HCT116 (cell line): Measurements from ENCODE around the gene SNX22. TPM values are rescaled to one million over a fixed set of nuclear protein-coding genes. Genes with fewer than 3 reads are reported as not detected.

Experiments
- ATAC-seq: fragments of 200-7000 bp; cut with Tn5 transposase; 2 replicates; pipeline ENCODE4 v1.9.1; 2020; ENCODE audit warnings: mild to moderate bottlenecking, moderate library complexity
- BruUV-seq: library from RNA; stranded (reverse); fragments of 400-500 nt; replicated peaks from 2 replicates; lab custom pipeline; 2021; lab: Mats Ljungman, UMichigan
- CTCF ChIA-PET: fragments of 300-600 bp; sonication (Branson Sonifier 250); formaldehyde crosslinking; loops from one replicate; lab custom pipeline; 2021; ENCODE audit warnings: antibody characterized with exemption; lab: Charles Lee
- POLR2A ChIA-PET: fragments of 300-600, 350-600 bp; sonication (Branson Sonifier 250); formaldehyde crosslinking; loops from one replicate; lab custom pipeline; 2021; ENCODE audit warnings: antibody characterized with exemption; lab: Charles Lee
- RAD21 ChIA-PET, 2 experiments: fragments of 300-600 bp; sonication (Branson Sonifier 250); formaldehyde crosslinking; loops; one replicate each; lab custom pipeline; 2023; ENCODE audit warnings: low total read pairs in 2 of 2; ENCODE audit not compliant: uncharacterized antibody in 2 of 2, unreplicated experiment in 2 of 2, low non-redundant PET in 1 of 2; lab: Charles Lee
- DNase-seq: peaks from one replicate; pipeline ENCODE4 v3.0.0-alpha.2; 2010; ENCODE audit warnings: low read depth, low spot score
- H2AFZ ChIP-seq: fragments of 200-600 bp; shearing (Covaris generic), sonication (generic); 2 replicates; pipeline ENCODE4 v1.6.1; 2017; ENCODE audit warnings: low read depth, mixed run types, mixed read lengths, antibody characterized with exemption, low read length; ENCODE audit not compliant: poor library complexity, severe bottlenecking
- H3K27ac ChIP-seq: 2 replicates; pipeline ENCODE4 v1.5.1; 2012; ENCODE audit warnings: low read depth, low read length
- H3K27me3 ChIP-seq: fragments of 200-600 bp; sonication (generic); 2 replicates; pipeline ENCODE4 v1.6.1; 2016; ENCODE audit warnings: mixed run types, low read length, mixed read lengths; ENCODE audit not compliant: insufficient read depth
- H3K36me3 ChIP-seq, 2 experiments: fragments of 200-500 bp in 1 of 2; fragments of 200-600 bp in 1 of 2; sonication (Bioruptor generic) in 1 of 2; sonication (generic) in 1 of 2; 2 replicates each; pipeline versions ENCODE4 v1.5.1 to v1.6.1; 2014 to 2016; ENCODE audit warnings: low read length in 2 of 2, inconsistent platforms in 1 of 2, mixed read lengths in 1 of 2, mixed run types in 1 of 2; ENCODE audit not compliant: insufficient read depth in 2 of 2, control insufficient read depth in 1 of 2
- H3K4me1 ChIP-seq, 2 experiments: fragments of 200-600 bp in 1 of 2; sonication (generic) in 1 of 2; 2 replicates each; pipeline versions ENCODE4 v1.5.1 to v1.6.1; 2012 to 2017; ENCODE audit warnings: low read length in 2 of 2, inconsistent platforms in 1 of 2, mild to moderate bottlenecking in 1 of 2, mixed read lengths in 1 of 2, mixed run types in 1 of 2, moderate library complexity in 1 of 2; ENCODE audit not compliant: insufficient read depth in 2 of 2, control insufficient read depth in 1 of 2
- H3K4me2 ChIP-seq: fragments of 200-600 bp; sonication (generic); 2 replicates; pipeline ENCODE4 v1.6.1; 2017; ENCODE audit warnings: mixed run types, low read length, mixed read lengths
- H3K4me3 ChIP-seq, 2 experiments: fragments of 200-600 bp in 1 of 2; sonication (generic) in 1 of 2; replicated peaks in 1 of 2; 2 replicates each; pipeline ENCODE4 v1.5.1; 2011 to 2016; ENCODE audit warnings: low read length in 2 of 2, control low read depth in 1 of 2, low read depth in 1 of 2, mild to moderate bottlenecking in 1 of 2, mixed read lengths in 1 of 2, mixed run types in 1 of 2
- H3K79me2 ChIP-seq: fragments of 200-600 bp; sonication (generic); 2 replicates; pipeline ENCODE4 v1.6.1; 2017; ENCODE audit warnings: mild to moderate bottlenecking, mixed run types, low read length, moderate library complexity, mixed read lengths; ENCODE audit not compliant: insufficient read depth
- H3K9ac ChIP-seq: fragments of 200-600 bp; sonication (generic); 2 replicates; pipeline ENCODE4 v1.6.1; 2016; ENCODE audit warnings: low read length, mixed read lengths
- H3K9me2 ChIP-seq: fragments of 200-600 bp; sonication (generic), shearing (Covaris generic); 2 replicates; pipeline ENCODE4 v1.6.1; 2017; ENCODE audit warnings: mixed run types, mild to moderate bottlenecking, moderate library complexity; ENCODE audit not compliant: insufficient read depth
- H3K9me3 ChIP-seq, 2 experiments: fragments of 200-500 bp in 1 of 2; fragments of 200-600 bp in 1 of 2; sonication (Bioruptor generic) in 1 of 2; sonication (generic) in 1 of 2; 2 replicates each; pipeline ENCODE4 v1.6.1; 2014 to 2017; ENCODE audit warnings: low read length in 2 of 2, mixed read lengths in 2 of 2, inconsistent platforms in 1 of 2, low read depth in 1 of 2, mild to moderate bottlenecking in 1 of 2, mixed run types in 1 of 2, moderate library complexity in 1 of 2; ENCODE audit not compliant: control insufficient read depth in 1 of 2, insufficient read depth in 1 of 2
- H4K20me1 ChIP-seq: fragments of 200-600 bp; sonication (generic), shearing (Covaris generic); 2 replicates; pipeline ENCODE4 v1.6.1; 2017; ENCODE audit warnings: mixed run types, mild to moderate bottlenecking, moderate library complexity; ENCODE audit not compliant: insufficient read depth
- CEBPB ChIP-seq: IDR thresholded peaks from 2 replicates; pipeline ENCODE4 v1.6.1; 2012; ENCODE audit warnings: low read depth
- ELF1 ChIP-seq: IDR thresholded peaks from 2 replicates; pipeline ENCODE4 v1.6.1; 2012; ENCODE audit warnings: low read depth, borderline replicate concordance
- EZH2 ChIP-seq: fragments of 200-600 bp; sonication (generic); IDR thresholded peaks from 2 replicates; pipeline ENCODE4 v1.6.1; 2017; ENCODE audit warnings: antibody characterized with exemption, mixed run types
- EZH2phosphoT487 ChIP-seq: fragments of 200-600 bp; IDR thresholded peaks from 2 replicates; pipeline ENCODE4 v1.6.1; 2018; ENCODE audit warnings: antibody characterized with exemption, borderline replicate concordance
- JUND ChIP-seq: IDR thresholded peaks from 2 replicates; pipeline ENCODE4 v1.6.1; 2012
- POLR2A ChIP-seq: IDR thresholded peaks from 2 replicates; pipeline ENCODE4 v1.7.0; 2011; ENCODE audit warnings: borderline replicate concordance; ENCODE audit not compliant: insufficient read depth, insufficient read length; ENCODE audit errors: extremely low read depth
- POLR2AphosphoS5 ChIP-seq: IDR thresholded peaks from 2 replicates; pipeline ENCODE4 v1.6.1; 2011; ENCODE audit warnings: mild to moderate bottlenecking, low read depth, low read length, moderate library complexity
- RAD21 ChIP-seq: IDR thresholded peaks from 2 replicates; pipeline ENCODE4 v1.6.1; 2012; ENCODE audit warnings: low read depth, mild to moderate bottlenecking
- REST ChIP-seq: IDR thresholded peaks from 2 replicates; pipeline ENCODE4 v1.6.1; 2012; ENCODE audit warnings: low read depth
- SIN3A ChIP-seq: IDR thresholded peaks from 2 replicates; pipeline ENCODE4 v1.6.1; 2012; ENCODE audit warnings: low read depth
- SP1 ChIP-seq: IDR thresholded peaks from 2 replicates; pipeline ENCODE4 v1.6.1; 2012; ENCODE audit warnings: low read depth
- SRF ChIP-seq: IDR thresholded peaks from 2 replicates; pipeline ENCODE4 v1.6.1; 2012; ENCODE audit warnings: low read depth
- TCF7L2 ChIP-seq: IDR thresholded peaks from 2 replicates; pipeline ENCODE4 v1.7.0; 2011; ENCODE audit warnings: borderline replicate concordance, inconsistent platforms; ENCODE audit not compliant: insufficient read depth, insufficient read length; ENCODE audit errors: extremely low read depth
- YY1 ChIP-seq: IDR thresholded peaks from 2 replicates; pipeline ENCODE4 v1.6.1; 2011; ENCODE audit warnings: low read length, low read depth, moderate library complexity, mild to moderate bottlenecking; ENCODE audit not compliant: insufficient replicate concordance; ENCODE audit errors: extremely low read depth
- ZBTB33 ChIP-seq: IDR thresholded peaks from 2 replicates; pipeline ENCODE4 v1.6.1; 2011; ENCODE audit warnings: mild to moderate bottlenecking, low read length, moderate library complexity; ENCODE audit not compliant: insufficient replicate concordance; ENCODE audit errors: extremely low read depth
- ZFX ChIP-seq: fragments of 450-650 bp; IDR thresholded peaks from 2 replicates; pipeline ENCODE4 v1.6.1; 2017
- ZNF274 ChIP-seq: fragments of 200-500 bp; sonication (Bioruptor generic); IDR thresholded peaks from 2 replicates; pipeline ENCODE4 v1.6.1; 2014; ENCODE audit warnings: mild to moderate bottlenecking, low read depth, low read length, inconsistent platforms
- intact Hi-C: fragments of 100-400 bp; cut with micrococcal nuclease; formaldehyde crosslinking; loops from 2 replicates; pipeline ENCODE4 v1.10.0; 2022
- total RNA-seq: library from RNA; stranded (reverse); gene quantifications from one replicate; pipeline ENCODE4 v1.2.1, GENCODE V29; 2021; ENCODE audit not compliant: unreplicated experiment
- TF ChIP-seq, protein P1 (sequence below): IDR thresholded peaks from 2 replicates; pipeline ENCODE4 v1.6.1; 2012
- TF ChIP-seq, protein P2 (sequence below): IDR thresholded peaks from 2 replicates; pipeline ENCODE4 v1.6.1; 2012

The SNX22 gene
- total RNA-seq, 1 experiment from 2014 or later, result 6.3 TPM

DNA sequence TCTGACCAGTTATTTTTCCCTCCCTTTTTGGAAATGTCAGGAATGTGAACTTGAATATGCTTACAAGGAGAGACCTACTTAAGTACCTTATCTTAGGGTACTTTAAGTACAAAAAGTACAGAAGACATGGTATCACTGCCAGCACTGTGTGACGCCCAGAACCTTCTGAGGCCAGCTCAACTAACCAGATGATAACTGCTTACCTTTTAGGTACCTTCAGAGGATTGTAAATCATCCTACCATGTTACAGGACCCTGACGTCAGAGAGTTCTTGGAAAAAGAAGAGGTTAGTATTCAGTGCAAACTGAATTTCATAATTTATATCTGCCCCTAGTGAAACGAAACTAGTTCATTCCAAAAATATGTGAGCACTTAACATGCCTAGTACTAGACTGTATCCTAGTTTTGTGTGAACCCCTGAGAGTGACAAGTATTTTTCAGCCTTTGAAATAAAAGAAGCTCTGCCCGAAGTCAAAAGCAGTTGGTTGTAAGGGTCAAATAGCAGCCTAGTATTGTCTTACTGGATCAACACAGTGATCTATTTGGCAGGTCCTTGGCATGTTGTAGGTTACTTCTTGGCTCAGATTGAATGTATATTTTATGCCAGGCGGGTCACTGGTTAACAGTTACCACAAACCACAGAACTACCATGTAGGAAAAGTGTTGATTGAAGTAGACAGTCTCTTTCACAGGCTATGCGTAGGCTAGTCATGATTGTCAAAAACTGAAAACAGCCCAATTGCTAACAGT lies 23.8 kb upstream of the SNX22 start:
- Histone ChIP-seq H3K36me3 (peaks cover 34 to 58% of the 10 kb centered on the region in 2 experiments), H3K9ac (no peak overlapping the region), H3K79me2 (no peaks in the 10 kb centered on the region), H2AFZ (no peak overlapping the region), H3K9me3 (no peaks in the 10 kb centered on the region), H3K9me2 (no peaks in the 10 kb centered on the region), H3K27me3 (no peaks in the 10 kb centered on the region), H3K4me1 (no peaks in the 10 kb centered on the region), H3K27ac (no peak overlapping the region), H3K4me3 (no peak overlapping the region), H4K20me1 (no peaks in the 10 kb centered on the region), H3K4me2 (no peak overlapping the region)
- TF ChIP-seq JUND, result no peak
- TF ChIP-seq SIN3A, result no peak
- no peak for TF ChIP-seq SRF
- no peak for TF ChIP-seq SP1
- no peak for TF ChIP-seq RAD21
- TF ChIP-seq ZFX, result no peak
- no peak for TF ChIP-seq YY1
- no peak for TF ChIP-seq TCF7L2
- no peak for TF ChIP-seq POLR2AphosphoS5
- no peak for TF ChIP-seq ZBTB33
- no peak for TF ChIP-seq EZH2
- no peak for TF ChIP-seq POLR2A
- TF ChIP-seq, protein P1, sequence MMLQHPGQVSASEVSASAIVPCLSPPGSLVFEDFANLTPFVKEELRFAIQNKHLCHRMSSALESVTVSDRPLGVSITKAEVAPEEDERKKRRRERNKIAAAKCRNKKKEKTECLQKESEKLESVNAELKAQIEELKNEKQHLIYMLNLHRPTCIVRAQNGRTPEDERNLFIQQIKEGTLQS, result no peak
- TF ChIP-seq CEBPB, result no peak
- TF ChIP-seq REST, result no peak
- TF ChIP-seq EZH2phosphoT487, result no peak
- TF ChIP-seq, protein P2, sequence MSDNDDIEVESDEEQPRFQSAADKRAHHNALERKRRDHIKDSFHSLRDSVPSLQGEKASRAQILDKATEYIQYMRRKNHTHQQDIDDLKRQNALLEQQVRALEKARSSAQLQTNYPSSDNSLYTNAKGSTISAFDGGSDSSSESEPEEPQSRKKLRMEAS, result no peak
- no peak for TF ChIP-seq ELF1
- TF ChIP-seq ZNF274, result no peak
- intact Hi-C loops, result no loop called here
- ATAC-seq, result no peak
- ChIA-PET RAD21 (no interaction called here), POLR2A (no interaction called here), CTCF (no interaction called here)
- DNase-seq, result no peak
- BruUV-seq, result no TSS peak
